Activated T-cell treated with anti-CD3 and anti-CD28 coated beads, Interleukin-2, amount 50 U/mL, for 4 hours (primary cell): ENCODE measurements around the gene TSSK6. TPM values are rescaled to one million over a fixed set of nuclear protein-coding genes. Genes with fewer than 3 reads are reported as not detected.

ENCODE experiments used
- ATAC-seq, 2 donors: fragments of 200-7000 bp; cut with Tn5 transposase; one replicate each; pipeline ENCODE4 v1.10.0; 2021
- DNase-seq: peaks from one replicate; pipeline ENCODE4 v3.0.0-alpha.2; 2020
- H3K27me3 Mint-ChIP-seq: one replicate; pipeline ENCODE4 v1.8.0; 2021; ENCODE audit warnings: low read depth, mixed read lengths
- H3K36me3 Mint-ChIP-seq: one replicate; pipeline ENCODE4 v1.8.0; 2022; ENCODE audit warnings: mixed read lengths; ENCODE audit not compliant: insufficient read depth
- H3K4me1 Mint-ChIP-seq: one replicate; pipeline ENCODE4 v1.8.0; 2021; ENCODE audit warnings: low read depth, mixed read lengths
- H3K4me3 Mint-ChIP-seq: one replicate; pipeline ENCODE4 v1.8.0; 2021; ENCODE audit warnings: mild to moderate bottlenecking, moderate library complexity, mixed read lengths
- H3K9me3 Mint-ChIP-seq: one replicate; pipeline ENCODE4 v1.8.0; 2021; ENCODE audit warnings: mixed read lengths
- total RNA-seq, 3 donors: library from RNA; stranded (reverse); gene quantifications; one replicate each; pipeline ENCODE4 v1.2.1, GENCODE V29; 2021

TSSK6 gene
- total RNA-seq, 3 donors from 2014 or later, result 3.6 to 3.8 (median 3.8) TPM

DNA sequence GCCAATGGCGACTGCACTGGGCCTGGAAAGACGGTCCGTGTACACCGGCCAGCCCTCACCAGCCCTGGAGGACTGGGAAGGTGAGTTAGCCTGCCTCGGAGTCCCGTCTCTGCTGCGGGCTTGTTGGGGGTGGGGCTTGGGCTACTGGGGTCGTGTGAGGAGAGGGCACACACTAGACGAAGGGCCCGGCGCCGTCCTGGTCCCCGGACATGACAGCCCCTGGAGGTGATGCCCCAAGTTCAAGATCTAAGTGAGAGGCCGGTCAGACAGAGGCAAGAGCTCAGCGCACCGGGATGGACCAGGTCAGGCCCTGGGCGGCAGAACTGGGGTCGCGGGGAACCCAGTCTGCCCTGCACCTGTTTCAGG lies 24.3 kb upstream of the TSSK6 start:
- Mint-ChIP-seq H3K27me3 (peaks cover 5% of the 10 kb centered on the region), H3K4me3 (no peak overlapping the region), H3K4me1 (peaks cover 28% of the 10 kb centered on the region), H3K36me3 (no peaks in the 10 kb centered on the region), H3K9me3 (no peaks in the 10 kb centered on the region)
- ATAC-seq (no peak), DNase-seq (no peak)

DNA sequence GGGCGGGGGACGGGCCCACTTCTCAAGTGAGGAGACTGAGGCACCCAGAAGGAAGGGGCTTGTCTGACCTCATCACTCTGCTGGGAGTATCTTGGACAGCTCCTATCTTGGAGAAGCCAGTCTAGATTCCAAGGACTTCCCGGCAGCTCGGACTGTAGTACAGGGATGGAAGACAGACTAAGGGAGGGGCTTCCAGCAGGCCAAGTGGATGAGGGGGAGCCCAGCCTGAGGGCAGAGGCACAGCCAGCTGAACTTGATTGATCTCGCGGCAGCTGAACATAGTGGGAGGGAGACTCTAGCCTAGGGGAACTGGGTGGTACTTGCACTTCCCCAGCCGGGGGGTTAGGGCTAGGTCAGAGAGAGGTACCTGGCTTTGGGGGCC lies 23.4 kb upstream of the TSSK6 start:
- DNase-seq (no peak), ATAC-seq (no peak)
- Mint-ChIP-seq H3K27me3 (peaks cover 5% of the 10 kb centered on the region), H3K9me3 (no peaks in the 10 kb centered on the region), H3K4me3 (peak overlapping the region; percentile 56), H3K4me1 (peaks cover 33% of the 10 kb centered on the region), H3K36me3 (no peaks in the 10 kb centered on the region)

DNA sequence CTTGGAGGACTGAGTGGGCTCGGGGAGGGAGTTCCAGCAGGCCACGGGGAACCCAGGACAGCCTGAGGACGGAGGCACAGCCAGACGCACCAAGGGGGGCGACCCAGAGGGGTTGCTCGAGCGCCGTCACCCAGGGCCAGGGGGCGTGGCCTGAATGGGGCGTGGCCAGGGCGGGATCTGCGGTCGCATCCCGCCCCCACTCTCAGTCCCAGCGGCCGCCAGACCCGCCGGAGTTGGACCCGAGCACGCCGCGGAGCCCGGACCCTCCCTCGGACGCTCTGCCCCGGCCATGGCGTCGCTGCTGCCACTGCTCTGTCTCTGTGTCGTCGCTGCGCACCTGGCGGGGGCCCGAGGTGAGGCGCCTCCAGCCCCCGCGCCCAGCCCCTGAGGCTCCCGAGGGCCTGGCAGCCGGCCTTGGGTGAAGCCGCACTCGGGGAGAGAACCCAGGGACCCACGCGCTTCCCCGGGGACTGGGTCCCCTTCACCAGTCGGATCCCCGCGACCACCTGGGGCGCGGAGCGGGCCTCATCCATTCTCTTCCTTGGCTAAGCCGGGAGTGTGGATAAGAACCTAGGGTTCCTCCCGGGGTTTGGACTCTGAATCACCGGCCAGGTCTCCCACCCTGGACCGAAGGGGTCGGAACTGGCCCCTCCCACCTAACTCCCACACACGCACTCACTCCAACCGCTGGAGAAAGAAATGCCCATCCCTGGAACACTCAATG lies 22.9 kb upstream of the TSSK6 start, which contains the start of gene CILP2:
TSS of gene CILP2 (plus strand) at position 205 of the 724 bp plus-strand sequence. CDS start at position 290, 85 bp downstream.
- H3K4me3 Mint-ChIP-seq, result peak within 1 kb of the TSS; percentile 60
- H3K27me3 Mint-ChIP-seq, result peaks cover 5% of the 10 kb centered on the region
- H3K9me3 Mint-ChIP-seq, result no peaks in the 10 kb centered on the region
- peak; percentile 47 for DNase-seq
- ATAC-seq, result no peak
- peaks cover 33% of the 10 kb centered on the region for H3K4me1 Mint-ChIP-seq
- H3K36me3 Mint-ChIP-seq, result no peaks in the 10 kb centered on the region

DNA sequence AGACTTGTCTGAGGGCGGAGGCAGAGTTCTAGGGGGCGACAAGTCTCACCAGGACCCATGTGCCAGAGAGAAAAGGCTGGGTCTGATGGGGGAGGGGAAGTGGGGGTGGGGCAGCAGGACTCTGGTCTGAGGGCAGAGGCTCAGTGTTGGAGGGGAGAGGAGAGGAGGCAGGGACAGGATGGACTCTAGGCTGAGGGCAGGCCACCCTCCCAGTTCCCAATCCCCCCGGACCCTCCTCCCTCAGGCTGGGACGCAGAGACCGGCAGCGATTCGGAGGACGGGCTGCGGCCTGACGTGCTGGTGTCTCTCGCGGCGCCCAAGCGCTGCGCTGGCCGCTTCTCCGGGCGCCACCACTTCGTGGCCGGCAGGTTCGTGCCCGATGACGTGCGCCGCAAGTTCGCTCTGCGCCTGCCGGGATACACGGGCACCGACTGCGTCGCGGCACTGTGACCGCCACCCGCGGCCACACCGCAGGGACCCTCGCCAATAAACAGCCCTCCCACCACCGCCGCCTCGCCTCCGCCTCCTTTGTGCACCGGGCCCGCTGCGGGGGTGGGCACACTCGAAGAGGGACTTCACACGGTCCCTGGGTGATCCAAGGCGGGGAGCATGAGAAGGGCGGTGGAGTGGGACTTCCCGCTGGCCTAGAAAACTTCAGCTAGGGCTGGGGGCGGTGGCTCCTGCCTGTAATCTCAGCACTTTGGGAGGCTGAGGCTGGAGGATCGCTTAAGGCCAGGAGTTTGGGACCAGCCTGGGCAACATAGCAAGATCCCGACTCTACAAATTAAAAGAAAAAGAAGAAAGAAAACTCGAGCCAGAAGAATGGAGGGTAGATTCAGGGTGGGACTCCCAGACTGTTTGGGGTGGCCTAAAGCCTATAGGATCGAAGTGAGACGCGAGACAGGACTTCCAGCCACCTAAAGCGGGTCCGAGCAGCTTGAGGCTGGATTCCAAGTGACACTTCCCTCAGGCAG lies 22.0 kb upstream of the TSSK6 start:
- DNase-seq (peak; percentile 28), ATAC-seq (no peak)
- Mint-ChIP-seq H3K4me3 (peak overlapping the region; percentile 60), H3K36me3 (no peaks in the 10 kb centered on the region), H3K9me3 (no peaks in the 10 kb centered on the region), H3K27me3 (peaks cover 5% of the 10 kb centered on the region), H3K4me1 (peaks cover 31% of the 10 kb centered on the region)

DNA sequence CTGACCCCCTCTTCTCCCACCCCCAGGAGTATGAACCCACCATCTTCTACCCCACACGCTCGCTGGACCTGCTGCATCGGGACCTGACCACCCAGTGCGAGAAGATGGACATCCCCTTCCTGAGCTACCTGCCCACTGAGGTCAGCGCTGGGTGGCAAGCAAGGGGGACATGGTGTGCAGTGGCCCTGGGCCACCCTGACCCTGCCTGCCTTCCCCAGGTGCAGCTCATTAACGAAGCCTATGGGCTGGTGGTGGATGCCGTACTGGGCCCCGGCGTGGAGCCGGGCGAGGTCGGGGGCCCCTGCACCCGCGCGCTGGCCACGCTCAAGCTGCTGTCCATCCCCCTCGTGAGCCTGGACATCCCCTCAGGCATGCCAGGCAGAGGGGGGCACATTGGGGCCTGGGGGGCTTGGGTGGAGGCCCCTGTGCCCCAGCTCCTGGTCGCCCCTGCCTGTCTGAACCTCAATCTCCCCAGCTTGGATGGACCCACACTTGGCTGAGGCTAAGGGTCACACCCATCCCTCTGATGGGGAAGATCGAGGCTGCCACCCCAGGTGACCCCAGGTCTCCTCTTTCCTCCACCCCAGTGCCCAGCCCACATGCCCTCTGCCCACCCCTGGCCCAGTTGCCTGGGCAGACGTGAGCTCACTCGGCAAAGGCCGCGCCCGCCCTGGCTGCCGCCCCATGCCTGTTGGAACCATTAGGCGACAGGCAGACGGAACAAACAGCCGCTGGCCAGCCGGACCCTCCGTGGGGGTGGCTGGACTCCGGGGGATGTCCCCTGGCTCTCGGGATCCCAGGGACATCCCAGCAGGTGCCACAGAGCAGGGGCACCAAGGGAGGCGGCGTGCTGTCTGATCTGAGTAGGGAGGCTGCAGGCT lies 20.2 kb upstream of the TSSK6 start:
- ATAC-seq (no peak), DNase-seq (no peak)
- peaks cover 22% of the 10 kb centered on the region for H3K4me1 Mint-ChIP-seq
- H3K36me3 Mint-ChIP-seq, result peaks cover 2% of the 10 kb centered on the region
- no peak overlapping the region for H3K4me3 Mint-ChIP-seq
- H3K9me3 Mint-ChIP-seq, result no peaks in the 10 kb centered on the region
- peaks cover 5% of the 10 kb centered on the region for H3K27me3 Mint-ChIP-seq

DNA sequence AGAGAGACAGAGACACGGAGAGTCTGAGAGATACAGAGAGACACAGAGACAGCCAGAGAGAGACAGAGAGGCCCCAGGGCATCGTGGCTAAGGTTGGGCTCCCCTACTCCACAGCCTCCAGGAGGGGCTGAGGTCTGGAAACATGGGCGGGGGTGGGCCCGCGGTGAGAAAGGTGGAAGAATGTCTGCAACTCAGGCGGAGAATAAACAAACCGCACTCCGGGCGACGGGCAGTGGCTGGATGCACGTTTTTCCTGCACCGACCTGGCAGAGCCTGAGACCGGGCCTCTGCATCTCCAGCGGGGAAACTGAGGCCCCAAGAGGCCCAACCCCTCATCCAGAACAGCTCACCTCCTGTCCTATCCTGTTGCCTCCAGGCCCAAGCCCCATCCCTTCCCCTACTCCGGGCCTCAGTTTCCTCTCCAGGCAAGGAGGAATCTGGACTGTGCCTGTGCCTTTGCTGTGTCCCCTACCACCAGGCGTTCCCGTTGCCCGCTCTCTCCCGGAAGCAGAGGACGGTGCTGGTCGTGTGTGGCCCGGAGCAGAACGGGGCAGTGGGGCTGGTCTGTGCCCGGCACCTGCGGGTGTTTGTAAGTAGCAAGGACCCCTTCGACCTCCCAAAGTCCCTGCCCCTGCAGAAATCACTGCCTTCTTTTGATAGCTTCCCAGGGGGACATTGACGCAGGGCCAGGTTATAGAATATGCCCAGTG lies 19.4 kb upstream of the TSSK6 start:
- Mint-ChIP-seq H3K27me3 (peaks cover 5% of the 10 kb centered on the region), H3K9me3 (no peaks in the 10 kb centered on the region), H3K4me1 (peaks cover 21% of the 10 kb centered on the region), H3K4me3 (peak overlapping the region; percentile 7), H3K36me3 (peaks cover 2% of the 10 kb centered on the region)
- DNase-seq, result no peak
- ATAC-seq, result no peak

DNA sequence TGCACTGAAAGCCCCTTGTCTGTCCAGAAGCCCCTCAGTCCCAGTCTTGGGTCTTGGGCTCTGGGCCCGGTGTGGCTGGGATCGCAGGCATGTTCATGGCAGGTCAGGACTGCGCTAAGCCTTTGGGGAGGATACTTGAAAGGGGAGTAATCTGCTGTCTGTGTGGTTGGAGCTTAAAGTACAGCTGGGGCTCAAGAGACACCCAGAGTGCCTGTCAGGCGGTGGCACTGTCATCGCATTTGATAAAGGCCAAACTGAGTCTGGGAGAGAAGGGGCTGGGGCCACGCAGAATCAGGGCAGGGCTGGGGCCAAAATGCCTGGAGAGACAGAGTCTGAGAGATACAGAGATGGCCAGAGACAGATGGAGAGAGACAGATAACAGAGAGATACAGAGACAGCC lies 18.5 kb upstream of the TSSK6 start:
- Mint-ChIP-seq H3K36me3 (peaks cover 3% of the 10 kb centered on the region), H3K9me3 (no peaks in the 10 kb centered on the region), H3K4me1 (peaks cover 17% of the 10 kb centered on the region), H3K4me3 (no peak overlapping the region), H3K27me3 (peaks cover 4% of the 10 kb centered on the region)
- no peak for ATAC-seq
- no peak for DNase-seq

DNA sequence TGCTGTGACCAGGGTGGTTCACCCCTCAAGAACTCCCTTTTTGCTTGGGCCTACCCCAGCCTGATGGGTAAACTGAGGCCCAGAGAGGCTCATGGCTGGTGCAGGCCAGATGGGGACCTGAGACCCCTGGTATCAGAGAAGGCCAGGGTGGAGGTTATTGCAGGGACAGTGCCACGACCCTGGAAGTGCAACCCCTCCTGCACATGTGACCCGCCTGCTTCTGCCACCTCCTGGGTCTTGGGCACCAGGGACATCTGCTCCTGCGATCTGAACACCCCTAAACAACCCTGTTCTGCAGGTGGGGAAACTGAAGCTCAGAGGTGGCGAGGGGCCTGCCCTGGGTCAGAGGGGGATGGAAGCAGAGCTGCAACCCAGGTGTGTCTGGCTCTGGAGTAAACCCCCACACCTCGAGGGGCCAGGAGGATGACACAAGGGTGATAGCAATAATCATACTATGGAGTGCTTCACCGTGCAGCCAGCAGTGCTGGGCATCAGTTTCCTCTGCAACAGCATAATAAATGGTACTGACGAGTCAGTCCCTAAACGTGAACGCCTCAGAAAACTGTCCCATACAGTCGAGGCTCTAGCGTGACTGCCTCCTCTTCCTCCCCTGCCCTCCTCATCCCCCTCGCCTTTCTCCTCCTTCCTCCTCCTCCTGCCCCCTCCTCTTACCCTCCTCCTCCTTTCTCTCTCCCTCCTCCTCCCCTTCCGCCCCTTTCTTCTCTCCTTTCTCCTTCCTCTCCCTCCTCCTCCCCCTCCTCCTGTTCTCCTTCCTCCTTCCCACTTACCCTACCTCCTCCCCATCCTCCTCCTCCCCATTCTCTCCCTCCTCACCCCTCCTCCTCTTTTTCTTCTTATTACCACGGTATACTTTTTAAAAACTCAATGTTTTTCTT lies 17.7 kb upstream of the TSSK6 start:
- Mint-ChIP-seq H3K27me3 (no peaks in the 10 kb centered on the region), H3K4me1 (peaks cover 12% of the 10 kb centered on the region), H3K4me3 (no peak overlapping the region), H3K9me3 (no peaks in the 10 kb centered on the region), H3K36me3 (peaks cover 3% of the 10 kb centered on the region)
- DNase-seq (no peak), ATAC-seq (no peak)

DNA sequence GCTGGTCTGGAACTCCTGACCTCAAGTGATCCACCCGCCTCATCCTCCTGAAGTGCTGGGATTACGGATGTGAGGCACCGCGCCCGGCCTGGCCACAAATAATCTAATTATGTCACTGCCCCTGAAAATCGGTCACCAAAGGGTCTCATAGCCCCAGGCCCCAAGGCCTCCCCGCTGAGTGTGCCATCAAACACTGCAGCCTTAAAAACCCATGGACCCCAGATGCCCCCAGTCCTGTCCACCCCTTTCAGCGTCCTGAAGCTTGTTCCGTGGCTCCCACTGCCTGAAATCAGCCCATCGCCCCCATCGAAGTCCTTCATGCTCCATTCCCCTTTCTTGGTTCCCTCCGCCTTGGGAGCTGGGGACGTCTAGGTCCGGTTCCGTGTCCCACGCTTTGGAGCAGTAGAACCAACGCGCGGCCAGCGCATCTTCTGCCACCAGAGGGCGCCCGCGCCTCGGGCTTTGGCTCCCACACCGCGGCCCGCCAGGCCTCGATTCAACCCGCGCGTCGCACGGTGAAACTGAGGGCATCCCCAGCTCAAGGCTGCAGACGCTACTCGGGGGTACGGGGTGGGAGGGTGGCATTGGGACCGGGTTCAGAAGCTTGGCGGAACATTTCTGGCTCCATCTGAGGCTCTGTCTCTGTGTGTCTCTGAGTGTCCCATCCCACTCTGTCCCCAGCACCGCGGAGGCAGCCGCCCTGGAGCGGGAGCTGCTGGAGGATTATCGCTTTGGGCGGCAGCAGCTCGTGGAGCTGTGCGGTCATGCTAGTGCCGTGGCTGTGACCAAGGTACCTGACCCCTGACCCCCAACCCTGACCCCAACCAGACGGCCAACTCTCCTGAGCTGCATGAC lies 16.8 kb upstream of the TSSK6 start:
- ATAC-seq (peak; percentile 84 to 89), DNase-seq (peak; percentile 90)
- H3K4me1 Mint-ChIP-seq, result peaks cover 8% of the 10 kb centered on the region
- H3K9me3 Mint-ChIP-seq, result no peaks in the 10 kb centered on the region
- peaks cover 3% of the 10 kb centered on the region for H3K36me3 Mint-ChIP-seq
- no peaks in the 10 kb centered on the region for H3K27me3 Mint-ChIP-seq
- no peak overlapping the region for H3K4me3 Mint-ChIP-seq

DNA sequence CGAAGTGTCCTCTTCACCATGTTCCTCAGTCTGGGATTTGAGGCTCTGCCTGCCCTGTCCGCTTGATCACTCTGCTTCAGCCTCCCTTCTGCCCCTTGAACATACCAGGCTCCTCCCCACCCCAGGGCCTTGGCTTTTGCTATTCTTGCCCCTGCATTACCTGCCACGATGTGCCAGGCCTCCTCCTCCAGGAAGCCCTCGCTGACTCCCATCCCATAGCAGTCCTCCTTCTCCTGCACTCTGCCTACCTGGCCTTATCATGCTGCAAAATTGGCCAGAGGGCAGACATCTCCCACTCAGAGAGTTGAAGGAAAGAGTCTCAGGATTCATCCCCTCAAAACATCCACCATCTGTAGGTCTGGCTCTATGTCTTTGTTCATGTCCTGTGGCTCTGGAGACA lies 15.5 kb upstream of the TSSK6 start:
- no peak overlapping the region for H3K4me3 Mint-ChIP-seq
- ATAC-seq (no peak), DNase-seq (no peak)

DNA sequence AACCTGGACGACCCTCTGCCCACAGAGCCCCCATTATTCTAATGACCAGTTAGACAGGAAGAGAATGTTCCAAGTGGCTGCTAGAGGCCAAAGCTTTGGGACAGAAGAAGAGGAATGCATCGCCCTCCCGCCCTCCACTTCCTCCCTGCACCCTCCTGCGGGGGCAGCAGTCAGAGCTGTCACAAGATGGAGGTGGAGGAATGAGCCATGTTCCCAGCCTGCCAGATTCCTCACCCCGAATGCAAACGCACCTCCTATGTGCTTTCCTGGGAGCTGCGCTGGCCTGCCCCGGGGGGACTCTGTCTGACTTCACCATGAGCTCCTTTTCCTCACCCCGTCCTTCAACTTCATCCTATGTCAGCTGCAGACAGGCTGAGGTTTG lies 15.1 kb upstream of the TSSK6 start:
- H3K4me1 Mint-ChIP-seq, result peaks cover 8% of the 10 kb centered on the region

More for the DNA sequence above, 15.5 kb upstream of the TSSK6 start:
- no peaks in the 10 kb centered on the region for H3K9me3 Mint-ChIP-seq
- H3K36me3 Mint-ChIP-seq, result peaks cover 3% of the 10 kb centered on the region
- no peaks in the 10 kb centered on the region for H3K27me3 Mint-ChIP-seq
- peaks cover 8% of the 10 kb centered on the region for H3K4me1 Mint-ChIP-seq

DNA sequence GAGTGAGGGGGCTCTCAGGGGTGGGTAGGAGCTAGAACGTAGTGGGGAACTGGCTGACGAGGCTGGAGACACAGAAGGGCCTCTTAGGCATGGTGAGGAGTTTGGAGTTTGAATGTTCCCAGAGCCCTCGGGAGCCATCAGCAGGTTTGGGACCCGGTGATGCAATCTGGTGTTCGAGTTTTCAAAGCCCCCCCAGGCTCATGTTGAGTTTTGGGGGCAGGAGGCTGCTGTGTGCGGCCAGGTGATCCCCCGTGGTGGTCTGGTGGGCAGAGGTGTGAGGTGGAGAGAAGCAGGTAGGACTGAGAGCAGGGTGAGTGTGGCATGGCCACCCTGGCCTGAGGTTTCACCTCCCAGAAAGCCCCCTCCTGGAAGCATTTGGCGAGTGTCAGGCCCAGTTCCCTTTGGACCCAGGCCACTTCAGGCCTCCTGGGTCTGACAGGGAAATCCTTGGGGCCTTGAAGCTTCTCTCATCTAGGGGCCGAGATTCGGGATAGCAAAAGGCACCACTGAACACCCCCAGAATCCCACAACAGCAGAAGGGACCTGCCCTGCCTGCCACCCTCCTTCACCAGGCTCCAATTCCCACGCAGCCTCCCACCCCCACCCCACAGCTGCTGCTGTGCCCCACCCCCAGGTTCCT lies 14.6 kb upstream of the TSSK6 start:
- ATAC-seq, result no peak
- H3K36me3 Mint-ChIP-seq, result peaks cover 3% of the 10 kb centered on the region
- DNase-seq, result no peak
- no peaks in the 10 kb centered on the region for H3K27me3 Mint-ChIP-seq
- peaks cover 8% of the 10 kb centered on the region for H3K4me1 Mint-ChIP-seq
- no peak overlapping the region for H3K4me3 Mint-ChIP-seq
- H3K9me3 Mint-ChIP-seq, result no peaks in the 10 kb centered on the region

More for the DNA sequence above, 15.1 kb upstream of the TSSK6 start:
- Mint-ChIP-seq H3K9me3 (no peaks in the 10 kb centered on the region), H3K36me3 (peaks cover 3% of the 10 kb centered on the region), H3K4me3 (no peak overlapping the region), H3K27me3 (no peaks in the 10 kb centered on the region)
- DNase-seq (no peak), ATAC-seq (no peak)
